Measurements from ENCODE around the gene C22orf15. TPM values are rescaled to one million over a fixed set of nuclear protein-coding genes. Genes with fewer than 3 reads are reported as not detected.

C22orf15 gene
- total RNA-seq, 1 experiment from 2014 or later: 0.81 TPM

- no peak overlapping the region for H2BK15ac ChIP-seq (ENCODE audit: low read depth, low read length)
- Mint-ChIP-seq H3K4me3 (no peak overlapping the region), H3K27ac (no peak overlapping the region), H3K27me3 (ENCODE audit: low read depth) (no peaks in the 10 kb centered on the region), H3K36me3 (ENCODE audit: insufficient read depth in 1 of 3, low read depth in 3 of 3) (no peaks in the 10 kb centered on the region; a peak in 1 of 7 replicates), H3K4me1 (peaks cover 16 to 21% of the 10 kb centered on the region in 2 experiments), H3K9me3 (no peaks in the 10 kb centered on the region)
- H3K23me2 ChIP-seq (ENCODE audit: insufficient read length, low read depth, low read length, poor library complexity, severe bottlenecking): peaks cover 2% of the 10 kb centered on the region
- no peaks in the 10 kb centered on the region for H3K79me1 ChIP-seq (ENCODE audit: insufficient read depth, low read depth, low read length, poor library complexity, severe bottlenecking)
- no peak overlapping the region for H2BK12ac ChIP-seq (ENCODE audit: insufficient read length, low read depth, low read length)
- H3K27me3 ChIP-seq (ENCODE audit: insufficient read depth, low read length): no peaks in the 10 kb centered on the region
- H2BK120ac ChIP-seq (ENCODE audit: low read depth, low read length, poor library complexity, severe bottlenecking): no peak overlapping the region
- no peak overlapping the region for H4K5ac ChIP-seq (ENCODE audit: insufficient read length, low read depth, low read length)
- H3K14ac ChIP-seq (ENCODE audit: insufficient read depth, low read length): no peak overlapping the region
- H3K9me3 ChIP-seq (ENCODE audit: control insufficient read depth, low read depth, low read length): no peaks in the 10 kb centered on the region
- H3K9ac ChIP-seq (ENCODE audit: extremely low read depth, insufficient read length, low read length): no peak overlapping the region
- no peak overlapping the region for H3K56ac ChIP-seq (ENCODE audit: insufficient read length, low read depth, low read length)
- no peak overlapping the region for H3K4ac ChIP-seq (ENCODE audit: low read depth, low read length)
- H3T11ph ChIP-seq (ENCODE audit: low read length): no peak overlapping the region
- H2BK20ac ChIP-seq (ENCODE audit: low read depth, low read length, poor library complexity, severe bottlenecking): no peak overlapping the region
- H4K8ac ChIP-seq (replicated peaks; ENCODE audit: insufficient read length, low read depth, low read length): no peak overlapping the region
- DNase-seq: no peak
- peaks cover 7% of the 10 kb centered on the region; the same call in 1 of the 2 replicates for H3K79me2 ChIP-seq (ENCODE audit: insufficient read depth, low read length)
- H4K20me1 ChIP-seq (ENCODE audit: control insufficient read depth, insufficient read depth, insufficient read length): no peaks in the 10 kb centered on the region
- no peak for TF ChIP-seq CTCF (conservative IDR thresholded peaks at IDR 0.05)
- no peak overlapping the region for H3K23ac ChIP-seq (ENCODE audit: insufficient read length, low read depth, low read length)
- H2BK5ac ChIP-seq (ENCODE audit: insufficient read length, low read length): no peak overlapping the region
- H2AFZ ChIP-seq (ENCODE audit: low read length): no peak overlapping the region
- no peak overlapping the region for H4K91ac ChIP-seq (ENCODE audit: insufficient read length, low read depth, low read length)
- no peak overlapping the region for H3K4me2 ChIP-seq (ENCODE audit: insufficient read depth, insufficient read length, low read length)
- no CpG with 5 or more reads among the region's 15 CpGs for WGBS (ENCODE audit: extremely low coverage, insufficient read length, low lambda C conversion rate)
- no peak overlapping the region for H2AK5ac ChIP-seq (ENCODE audit: insufficient read length, low read length)
- H3K27ac ChIP-seq (ENCODE audit: insufficient read length, low read depth, low read length): no peak overlapping the region
- H3K4me1 ChIP-seq (ENCODE audit: insufficient read depth, low read length): peaks cover under 1% of the 10 kb centered on the region; the same call in 1 of the 2 replicates
- H3K18ac ChIP-seq (ENCODE audit: insufficient read length, low read depth, low read length): no peak overlapping the region
Measured at GRCh38 chr22:23783265-23784150, 20.7 kb downstream of the C22orf15 start.
